GM19452 (cell line): ENCODE measurements around the gene ACOXL.
A peak's percentile ranks its signal among the peaks of the same experiment; 100 is the strongest.

Experiments used
- ATAC-seq: cut with Tn5 transposase; IDR thresholded peaks from one replicate; pipeline ENCODE4 v1.9.1; 2021; ENCODE audit not compliant: unreplicated experiment

The ACOXL gene

GRCh38 chr2:111099402-111099801 is 367.0 kb downstream of the ACOXL start:
- ATAC-seq = no peak

GRCh38 chr2:111100087-111100764 is 367.9 kb downstream of the ACOXL start:
- peak; percentile 33 for ATAC-seq

GRCh38 chr2:111100765-111101162 is 368.4 kb downstream of the ACOXL start:
- peak; percentile 90 for ATAC-seq

GRCh38 chr2:111101592-111101991 is 369.2 kb downstream of the ACOXL start:
- no peak for ATAC-seq

DNA sequence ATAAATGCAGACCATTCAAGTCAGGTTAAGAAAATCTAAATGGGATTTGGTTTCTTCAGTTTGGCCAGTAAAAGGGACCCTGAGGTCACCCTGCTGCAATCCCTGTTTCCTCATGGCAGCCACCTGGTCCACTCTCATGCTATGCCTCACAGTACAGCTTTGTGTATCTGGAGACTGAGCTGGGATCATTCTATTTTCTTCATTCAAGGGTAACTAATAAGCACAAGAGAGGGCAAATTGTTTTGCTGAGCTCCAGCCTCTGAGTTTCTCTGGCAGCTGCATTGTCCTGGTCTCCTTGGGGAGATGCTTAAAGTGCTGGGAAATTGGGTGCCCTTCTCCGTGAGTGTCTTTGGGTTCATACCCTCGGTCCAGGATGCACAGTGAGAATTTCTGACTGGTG is 369.8 kb downstream of the ACOXL start:
- no peak for ATAC-seq

GRCh38 chr2:111105926-111106325 is 373.6 kb downstream of the ACOXL start:
- no peak for ATAC-seq

DNA sequence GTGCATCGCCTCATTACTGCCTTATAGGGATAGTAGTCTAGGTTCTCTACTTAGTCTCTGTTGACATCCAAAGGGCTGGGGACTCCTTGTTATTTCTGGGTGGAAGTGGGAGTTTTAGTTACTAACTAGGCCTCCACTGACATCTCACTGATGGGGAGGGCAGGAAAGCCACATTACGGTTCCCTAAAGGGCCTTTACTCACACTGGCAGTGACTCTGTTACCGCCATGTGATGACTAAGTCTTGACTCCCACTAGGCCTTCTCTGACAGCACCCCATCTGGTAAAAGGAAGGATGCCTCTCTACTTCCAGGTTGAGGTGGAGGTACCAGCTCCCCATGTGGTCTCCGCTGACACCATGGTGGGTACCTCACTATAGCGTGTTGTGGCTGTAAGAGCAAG is 374.3 kb downstream of the ACOXL start:
- ATAC-seq = no peak

GRCh38 chr2:111108745-111109271 is 376.4 kb downstream of the ACOXL start:
- ATAC-seq = no peak

- no peak for ATAC-seq
These were observed 378.9 kb downstream of the ACOXL start for GRCh38 chr2:111111101-111111755.

DNA sequence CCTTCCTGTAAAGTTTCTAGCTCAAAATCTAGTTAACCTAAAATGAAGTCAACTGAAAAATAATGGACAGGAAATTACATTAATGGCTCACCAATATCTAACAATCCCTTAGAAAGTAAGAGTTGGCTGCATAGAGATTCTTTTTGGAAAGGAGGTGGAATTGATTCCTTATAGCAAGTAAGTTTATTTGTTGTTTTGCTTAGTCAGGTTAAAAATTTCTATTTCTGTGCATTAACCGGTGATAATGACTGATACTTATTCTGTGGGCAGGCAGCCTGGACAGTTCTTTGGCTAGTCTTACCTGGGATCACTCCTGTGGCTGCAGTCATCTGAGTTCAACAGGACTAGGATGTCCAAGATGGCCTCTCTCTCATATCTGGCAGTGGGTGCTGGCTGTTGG is 381.5 kb downstream of the ACOXL start:
- ATAC-seq = no peak

DNA sequence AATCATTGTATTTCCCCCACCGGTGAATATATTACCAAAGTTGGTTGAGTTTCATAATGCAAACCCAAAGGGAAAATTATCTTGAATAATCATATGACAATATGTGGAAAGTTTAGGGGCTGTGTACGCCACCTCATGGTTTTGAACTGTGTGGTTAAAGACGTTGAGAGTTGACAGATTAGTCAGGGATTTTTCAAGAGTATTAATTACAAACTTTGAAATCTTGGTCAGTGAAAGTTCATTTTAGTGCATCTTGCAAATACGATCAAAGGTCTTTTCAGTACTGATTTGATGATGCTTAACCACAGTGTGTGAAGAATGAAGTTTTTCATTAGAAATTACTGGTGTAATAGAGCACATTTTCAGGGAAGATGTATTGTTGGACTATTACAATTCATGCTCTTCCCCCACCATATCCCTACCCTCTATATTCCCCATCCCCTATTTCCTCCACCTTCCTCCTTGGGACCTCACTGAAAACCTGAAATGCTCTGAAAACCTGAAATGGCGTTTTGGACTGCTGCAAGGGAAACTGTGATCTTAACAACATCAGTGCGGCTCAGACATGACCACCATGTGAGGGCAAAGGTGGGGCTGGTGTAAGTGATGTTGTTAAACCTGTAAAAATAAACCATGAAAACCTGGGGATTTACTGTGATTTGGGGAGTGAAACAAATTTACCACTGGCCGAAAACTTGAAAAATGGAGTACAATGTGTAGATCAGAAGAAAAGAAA is 383.8 kb downstream of the ACOXL start:
- no peak for ATAC-seq

- no peak for ATAC-seq
These were observed 384.6 kb downstream of the ACOXL start for GRCh38 chr2:111116843-111117597.

GRCh38 chr2:111117598-111118480 is 385.5 kb downstream of the ACOXL start:
- no peak for ATAC-seq

DNA sequence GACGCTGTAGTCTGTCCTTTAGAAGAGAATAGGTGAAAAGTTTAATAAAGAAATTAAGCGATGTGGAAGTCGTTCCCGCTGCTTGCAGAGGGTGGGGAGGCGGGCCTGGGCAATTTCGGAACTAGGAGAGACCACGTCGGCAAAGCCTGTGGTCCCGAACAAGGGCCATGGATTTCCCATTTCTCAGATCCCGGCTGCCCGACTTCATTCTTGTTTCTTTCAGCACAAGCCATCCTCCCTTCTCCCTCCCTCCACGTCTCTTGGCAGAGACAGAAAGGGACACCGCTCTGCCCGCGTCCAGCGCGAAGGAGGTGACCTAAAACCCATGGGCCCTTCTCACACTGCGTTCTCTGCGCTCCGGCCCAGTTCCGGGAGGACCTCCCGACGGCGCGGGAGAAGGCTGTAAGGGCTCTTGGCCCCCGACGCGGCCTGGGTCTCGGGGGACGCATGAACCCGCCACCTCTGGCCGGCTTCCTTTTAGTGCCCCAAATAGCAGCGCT is 386.2 kb downstream of the ACOXL start:
- no peak for ATAC-seq

- no peak for ATAC-seq
These were observed 386.8 kb downstream of the ACOXL start for GRCh38 chr2:111118981-111119821.

DNA sequence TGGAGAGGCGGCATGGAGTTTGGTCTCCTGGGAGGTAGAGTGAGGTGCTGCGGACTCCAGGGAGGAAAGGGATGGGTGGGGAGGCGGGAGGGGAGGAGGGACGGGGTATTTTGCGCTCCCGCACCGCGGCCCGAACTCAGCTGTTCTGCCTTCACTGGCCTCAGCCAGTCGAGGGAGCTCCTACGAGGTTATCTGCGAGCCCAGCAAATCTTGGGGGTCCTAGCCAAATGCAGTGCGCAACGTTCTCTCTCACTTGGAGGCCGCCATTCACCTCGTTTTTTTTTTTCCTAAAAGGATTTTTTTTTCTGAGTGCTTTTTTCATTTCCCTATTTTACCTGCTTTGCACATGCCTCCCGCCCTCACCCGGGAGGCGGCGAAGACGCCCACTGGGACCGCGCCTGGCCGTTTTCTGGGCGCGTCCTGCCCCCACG is 387.5 kb downstream of the ACOXL start:
- ATAC-seq = no peak

- ATAC-seq = peak; percentile 52
These were observed 388.1 kb downstream of the ACOXL start, which contains the start of gene BCL2L11 for GRCh38 chr2:111120253-111121027. Gene BCL2L11, plus strand, starts transcription at chr2:111120914. Its CDS starts 2,832 bp downstream, at chr2:111123746.
